GM04503 (cell line): Measurements from ENCODE around the gene FBF1.
"Not testable (repeated sequence)": the region's sequence is repeated elsewhere in the genome, so short reads cannot be mapped to it uniquely, and the experiment has no call there.

Experiments used
- DNase-seq: peaks from one replicate; pipeline ENCODE4 v3.0.0-alpha.2; 2012; ENCODE audit warnings: low read depth

The FBF1 gene

GRCh38 chr17:75896415-75897159, 44.3 kb downstream of the FBF1 start, which contains the start of gene TRIM65:
TSS of gene TRIM65 (minus strand) at chr17:75896951. CDS start at chr17:75896937, 14 bp downstream.
- DNase-seq = no peak

GRCh38 chr17:75895370-75896155, 45.3 kb downstream of the FBF1 start:
- no peak for DNase-seq

DNA sequence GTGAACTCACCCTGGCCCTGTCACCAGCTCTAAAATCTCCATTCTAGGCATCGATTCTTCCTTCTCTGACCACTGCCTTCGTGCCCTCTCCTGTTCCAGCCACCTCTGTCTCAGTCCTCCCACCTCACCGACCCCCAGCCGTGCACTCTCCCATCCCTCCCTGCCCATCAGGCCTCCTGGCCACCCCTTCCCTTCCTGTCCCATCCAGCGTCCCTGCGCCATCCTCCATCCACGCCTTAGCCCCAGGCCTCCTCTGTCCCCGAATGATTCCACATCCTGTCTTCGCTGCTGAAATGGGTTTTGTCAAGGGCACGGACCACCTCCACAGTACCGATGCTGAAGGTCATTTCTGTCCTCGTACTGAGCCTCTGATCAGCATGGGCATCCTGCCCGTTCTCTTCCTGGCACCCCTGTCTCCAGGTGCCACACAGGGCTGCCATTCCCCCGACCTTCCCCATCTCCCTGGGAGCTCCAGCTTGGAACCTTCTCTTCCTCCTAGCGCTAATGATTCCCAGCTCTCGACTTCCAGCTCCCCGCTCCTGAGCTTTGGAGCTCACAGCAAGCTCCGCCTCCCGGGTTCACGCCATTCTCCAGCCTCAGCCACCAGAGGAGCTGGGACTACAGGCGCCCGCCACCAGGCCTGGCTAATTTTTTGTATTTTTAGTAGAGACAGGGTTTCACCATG, 46.7 kb downstream of the FBF1 start:
- no peak for DNase-seq

- no peak for DNase-seq
Observed at GRCh38 chr17:75893305-75894048, 47.4 kb downstream of the FBF1 start.

GRCh38 chr17:75892556-75893224, 48.2 kb downstream of the FBF1 start:
- DNase-seq = no peak

GRCh38 chr17:75891605-75892555, 49.0 kb downstream of the FBF1 start:
- no peak for DNase-seq

- DNase-seq = no peak
Observed at GRCh38 chr17:75891022-75891604, 49.7 kb downstream of the FBF1 start.

DNA sequence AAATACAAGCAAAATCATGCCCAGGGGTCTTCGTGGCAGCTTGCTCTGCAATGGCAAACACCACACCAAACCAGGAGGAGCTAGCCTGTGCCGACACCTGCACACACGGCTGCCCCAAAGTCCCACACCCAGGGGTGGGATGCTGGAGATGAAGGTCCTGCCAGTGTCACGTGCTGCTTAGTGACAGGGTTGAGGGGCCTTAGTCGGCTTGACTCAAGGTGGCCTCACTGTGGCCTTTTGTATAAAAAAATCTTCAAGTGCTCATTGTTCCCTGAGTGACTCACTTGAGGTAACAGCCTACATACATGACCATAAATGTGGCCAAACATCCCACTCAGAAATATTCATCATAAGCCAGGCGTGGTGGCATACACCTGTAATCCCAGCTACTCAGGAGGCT, 51.4 kb downstream of the FBF1 start:
- no peak for DNase-seq

- DNase-seq = no peak
Observed at GRCh38 chr17:75888484-75888883, 52.4 kb downstream of the FBF1 start.

DNA sequence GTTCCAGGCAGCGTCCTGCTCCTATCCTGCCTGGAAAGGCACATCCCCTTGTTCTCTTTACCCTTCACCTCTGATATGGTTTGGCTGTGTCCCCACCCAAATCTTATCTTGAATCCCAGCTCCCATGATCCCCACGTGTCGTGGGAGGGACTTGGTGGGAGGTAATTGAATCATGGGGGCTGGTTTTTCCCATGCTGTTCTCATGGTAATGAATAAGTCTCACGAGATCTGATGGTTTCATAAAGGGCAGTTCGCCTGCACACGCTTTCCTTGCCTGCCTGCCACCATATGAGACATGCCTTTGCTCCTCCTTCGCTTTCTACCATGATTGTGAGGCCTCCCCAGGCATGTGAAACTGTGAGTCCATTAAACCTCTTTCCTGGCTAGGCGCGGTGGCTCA, 55.0 kb downstream of the FBF1 start:
- not testable (repeated sequence) for DNase-seq

DNA sequence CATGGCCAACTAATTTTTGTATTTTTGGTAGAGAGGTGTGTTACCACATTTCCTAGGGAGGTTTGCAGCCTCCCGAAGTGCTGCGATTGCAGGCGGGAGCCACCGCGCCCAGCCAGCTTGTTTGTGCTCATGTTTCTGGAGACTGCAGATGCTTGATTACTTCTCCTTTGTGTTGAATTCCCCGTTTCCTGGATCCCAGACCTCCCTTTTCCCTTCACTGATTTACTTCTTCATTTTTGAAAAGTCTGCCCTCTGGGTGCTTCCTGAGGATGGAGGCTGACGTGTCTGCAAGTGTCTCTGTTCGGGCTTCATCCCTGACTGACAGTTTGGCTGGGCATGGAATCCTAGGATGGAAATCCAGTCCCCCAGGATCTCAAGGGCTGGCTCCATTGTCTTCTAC, 55.4 kb downstream of the FBF1 start:
- DNase-seq = no peak

DNA sequence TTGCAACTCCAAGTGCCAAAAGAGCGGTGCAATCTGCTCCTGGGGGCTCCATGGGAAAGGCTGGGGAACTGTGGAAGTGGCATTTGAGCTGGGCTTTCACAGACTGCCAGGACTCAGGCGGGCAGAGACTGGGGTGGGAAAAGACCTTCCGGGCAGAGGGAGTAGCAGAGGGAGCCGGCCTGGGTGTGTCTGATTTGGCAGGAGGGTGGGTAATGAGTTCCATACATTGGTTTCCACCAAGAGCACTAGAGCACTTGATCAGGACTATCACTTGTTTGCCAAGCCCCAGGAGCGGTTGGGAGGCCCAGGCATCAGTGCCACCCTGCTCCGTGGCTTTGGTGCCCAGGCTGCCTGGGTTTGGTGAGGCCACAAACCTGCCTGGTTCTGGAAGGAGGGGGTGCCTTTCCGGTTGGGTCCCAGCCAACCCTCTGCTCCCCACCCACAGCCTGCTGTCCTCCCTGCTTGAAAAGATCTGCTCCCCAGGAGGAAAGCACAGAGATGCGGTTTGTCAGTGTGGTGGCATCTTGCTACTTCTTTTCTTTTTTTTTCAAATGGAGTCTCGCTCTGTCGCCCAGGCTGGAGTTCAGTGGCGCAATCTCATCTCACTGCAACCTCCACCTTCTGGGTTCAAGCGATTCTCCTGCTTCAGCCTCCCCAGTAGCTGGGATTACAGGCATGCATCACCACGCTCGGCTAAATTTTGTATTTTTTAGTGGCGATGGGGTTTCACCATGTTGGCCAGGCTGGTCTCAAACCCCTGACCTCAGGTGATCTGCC, 59.0 kb downstream of the FBF1 start:
- DNase-seq = no peak

DNA sequence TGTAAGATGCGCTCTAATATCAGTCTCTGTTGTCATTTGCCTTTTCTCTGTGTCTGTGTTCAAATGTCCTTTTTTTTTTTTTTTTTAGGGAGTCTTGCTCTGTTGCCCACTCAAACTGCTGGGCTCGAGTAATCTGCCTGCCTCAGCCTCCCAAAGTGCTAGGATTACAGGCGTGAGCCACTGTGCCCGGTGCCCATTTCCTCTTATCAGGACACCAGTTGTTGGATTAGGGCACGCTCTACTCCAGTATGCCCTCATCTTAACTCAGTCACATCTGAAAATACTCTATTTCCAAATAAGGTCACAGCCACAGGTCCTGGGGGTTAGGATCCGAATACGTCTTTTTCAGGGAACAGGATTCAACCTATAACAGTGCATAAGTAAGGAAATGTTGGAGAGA, 60.6 kb downstream of the FBF1 start:
- no peak for DNase-seq

DNA sequence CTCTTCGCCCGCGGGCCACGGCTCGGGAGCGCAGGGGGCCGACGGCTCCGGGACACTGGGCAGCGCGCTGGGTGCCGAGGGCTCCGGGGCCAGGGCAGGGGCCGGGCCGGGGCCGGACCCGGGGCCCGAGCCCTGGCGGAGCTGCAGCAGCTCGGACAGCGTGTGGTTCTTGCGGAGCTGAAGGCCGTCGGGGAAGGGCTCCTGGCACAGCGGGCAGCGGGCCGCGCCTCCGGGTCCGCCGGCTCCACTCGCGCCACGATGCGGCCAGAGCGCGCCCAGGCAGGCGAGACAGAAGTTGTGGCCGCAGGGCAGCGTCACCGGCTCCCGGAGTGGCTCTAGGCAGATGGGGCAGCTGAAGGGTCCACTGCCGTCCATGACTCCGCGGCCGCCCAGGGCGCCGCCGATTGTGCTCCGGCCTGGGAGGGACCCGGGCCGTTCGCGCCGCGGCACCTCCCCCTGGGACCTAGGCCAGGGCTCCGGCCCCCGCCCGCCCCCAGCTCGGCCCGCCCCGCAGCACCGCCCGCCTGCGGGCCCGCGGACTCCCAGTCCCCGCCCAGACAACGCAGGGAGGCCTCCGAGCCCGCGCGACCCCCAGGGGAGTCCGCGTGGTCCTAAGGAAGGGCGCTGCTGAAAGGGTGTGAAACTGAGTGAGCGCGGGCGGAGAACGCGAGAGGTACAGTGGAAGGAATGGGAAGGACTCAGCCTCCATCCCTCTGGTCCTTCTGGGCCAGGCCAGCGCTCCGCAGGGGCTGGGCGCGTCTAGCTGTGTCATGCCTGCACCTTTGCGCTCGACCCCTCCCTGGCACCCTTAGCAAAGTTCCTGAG, 62.5 kb downstream of the FBF1 start, which contains the start of gene TRIM47:
TRIM47 (minus strand) TSS at position 408 of the 825 bp plus-strand sequence; CDS start at position 375, 33 bp downstream.
- no peak for DNase-seq

- no peak for DNase-seq
Observed at GRCh38 chr17:75877752-75878173, 63.1 kb downstream of the FBF1 start.

DNA sequence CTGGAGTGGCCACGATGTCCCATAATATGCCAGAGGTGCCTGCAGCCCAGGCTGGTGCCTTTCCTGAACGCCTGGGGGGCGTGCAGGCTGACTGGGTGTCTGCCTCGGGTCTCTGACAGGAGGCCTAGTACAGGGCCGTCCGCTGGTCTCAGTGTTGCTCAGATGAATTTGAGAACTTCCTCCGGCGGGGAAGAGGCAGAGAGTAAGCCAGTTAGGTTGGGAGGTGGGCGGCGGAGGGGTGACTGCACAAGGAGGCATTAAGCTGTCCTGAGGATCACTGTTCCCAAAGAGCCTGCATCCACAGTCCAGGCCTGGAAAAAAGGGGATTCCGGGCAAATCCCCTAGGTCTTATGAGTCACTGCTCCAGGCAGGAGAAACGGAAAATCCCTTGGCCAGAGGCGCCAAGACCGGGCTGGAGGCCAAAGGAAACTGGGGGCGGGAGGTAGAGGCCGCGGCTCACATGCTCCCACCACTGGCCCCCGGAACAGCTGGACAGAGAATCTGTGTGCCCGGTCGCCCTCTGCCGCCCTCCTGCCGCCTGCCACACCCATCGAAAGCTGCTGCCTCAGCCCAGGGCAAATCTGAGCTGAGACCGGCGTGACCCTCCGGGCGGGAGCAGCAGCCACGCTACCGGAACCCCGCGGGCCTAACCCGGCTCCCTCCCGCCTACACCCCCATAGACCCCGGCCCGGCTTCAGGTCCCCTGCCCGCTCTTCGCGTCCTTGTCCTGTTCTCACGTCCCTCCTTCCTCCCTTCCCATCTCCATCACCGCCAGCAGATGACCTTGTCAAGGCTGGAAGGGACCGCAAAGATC, 63.7 kb downstream of the FBF1 start:
- peak; percentile 78 for DNase-seq
